Activated CD4-positive, CD25-positive, alpha-beta regulatory T cell (primary cell): ENCODE data around the gene ZIC4.

Experiments
- DNase-seq, 4 experiments: peaks; one replicate each; lab custom pipeline; 2025; lab: John Stamatoyannopoulos, UW

ZIC4 gene

GRCh38 chr3:147390589-147391569 lies 15.5 kb downstream of the ZIC4 start:
- DNase-seq = no peak

GRCh38 chr3:147389717-147390116 lies 16.6 kb downstream of the ZIC4 start:
- no peak for DNase-seq

- no peak for DNase-seq
These were observed 17.4 kb downstream of the ZIC4 start for GRCh38 chr3:147388700-147389580.

DNA sequence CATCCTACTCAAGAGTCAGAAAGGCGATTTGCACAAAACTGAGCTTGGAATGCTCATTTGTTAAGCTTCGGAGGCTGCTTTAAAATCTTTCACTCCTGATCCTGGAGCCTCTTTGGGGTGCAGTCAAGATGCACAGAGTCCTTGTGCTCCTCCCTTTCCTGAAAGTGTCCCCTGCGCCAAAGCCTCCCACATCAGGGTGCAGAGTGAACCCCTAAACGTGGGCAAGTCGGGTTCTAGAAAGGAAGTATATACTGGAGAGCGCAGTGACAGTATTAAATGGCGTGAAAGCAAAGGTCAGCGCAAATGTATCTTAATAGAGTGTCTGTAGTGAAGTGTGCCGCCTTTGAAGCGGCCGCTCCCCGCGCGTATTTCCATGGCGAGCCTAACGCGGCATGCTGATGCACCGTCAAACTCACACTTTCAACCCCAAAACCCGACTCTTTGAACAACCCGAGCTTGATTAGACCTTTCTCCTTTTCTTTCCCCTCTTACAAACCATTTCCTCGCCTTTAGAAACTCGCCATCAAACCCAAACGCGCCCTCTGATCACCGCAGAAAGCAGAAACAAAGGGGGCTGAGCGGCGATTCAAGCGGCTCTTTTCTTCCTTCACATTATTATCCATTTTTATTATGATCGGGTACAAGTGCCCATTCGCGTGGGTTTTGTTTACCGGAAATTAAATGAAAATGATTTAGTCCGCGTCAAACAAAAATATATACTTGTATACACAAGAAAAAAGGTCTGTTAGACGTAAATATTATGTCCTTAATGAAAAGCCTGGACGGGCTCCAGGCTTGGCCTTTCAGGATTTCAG lies 18.3 kb downstream of the ZIC4 start:
- DNase-seq = no peak

- no peak for DNase-seq
These were observed 19.0 kb downstream of the ZIC4 start for GRCh38 chr3:147387291-147387884.

DNA sequence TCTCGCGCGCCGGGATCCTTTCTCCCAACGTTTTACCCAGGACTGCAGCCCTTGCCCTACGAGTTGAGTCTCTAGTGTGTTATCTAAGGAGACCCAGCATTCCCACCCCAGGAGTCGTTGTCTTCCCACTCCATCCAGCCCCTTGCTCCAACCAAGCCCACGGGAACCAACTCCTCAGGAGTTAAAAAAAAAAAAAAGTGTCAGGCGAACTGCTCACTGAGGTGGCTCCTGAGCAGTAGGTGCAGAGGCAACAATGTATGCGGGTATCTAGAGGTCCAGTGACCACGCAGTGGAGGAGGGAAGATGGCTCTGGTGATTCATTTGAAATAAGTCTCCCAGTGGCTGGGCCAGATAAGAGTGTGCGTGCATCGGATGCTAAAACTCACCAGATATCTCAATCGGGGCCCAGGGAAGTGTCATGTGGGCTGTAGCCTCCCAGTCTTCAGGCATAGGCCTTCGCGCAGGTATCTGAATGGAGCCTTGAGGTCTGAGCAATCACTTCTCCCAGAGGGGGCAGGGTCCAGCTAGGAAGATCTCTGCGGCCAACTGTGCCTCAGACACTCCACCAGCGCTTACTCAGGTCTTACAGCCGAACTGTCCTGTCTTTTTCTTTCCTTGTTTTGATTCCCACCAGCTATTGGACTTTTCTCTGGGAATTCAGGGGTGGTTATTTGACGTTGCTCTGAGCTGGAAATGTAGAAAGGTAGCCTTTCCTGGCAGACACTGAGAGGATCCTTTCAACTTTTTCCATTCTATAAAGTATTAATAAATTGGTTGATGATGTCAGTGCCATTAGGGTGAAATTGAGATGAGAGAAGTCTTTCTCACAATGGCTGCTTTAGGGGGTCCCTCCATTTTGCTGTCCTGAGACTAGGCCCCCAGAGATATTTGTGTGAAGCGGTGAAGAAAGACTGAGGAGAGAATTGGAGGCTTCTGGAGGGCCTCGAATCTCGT lies 21.0 kb downstream of the ZIC4 start:
- no peak for DNase-seq

DNA sequence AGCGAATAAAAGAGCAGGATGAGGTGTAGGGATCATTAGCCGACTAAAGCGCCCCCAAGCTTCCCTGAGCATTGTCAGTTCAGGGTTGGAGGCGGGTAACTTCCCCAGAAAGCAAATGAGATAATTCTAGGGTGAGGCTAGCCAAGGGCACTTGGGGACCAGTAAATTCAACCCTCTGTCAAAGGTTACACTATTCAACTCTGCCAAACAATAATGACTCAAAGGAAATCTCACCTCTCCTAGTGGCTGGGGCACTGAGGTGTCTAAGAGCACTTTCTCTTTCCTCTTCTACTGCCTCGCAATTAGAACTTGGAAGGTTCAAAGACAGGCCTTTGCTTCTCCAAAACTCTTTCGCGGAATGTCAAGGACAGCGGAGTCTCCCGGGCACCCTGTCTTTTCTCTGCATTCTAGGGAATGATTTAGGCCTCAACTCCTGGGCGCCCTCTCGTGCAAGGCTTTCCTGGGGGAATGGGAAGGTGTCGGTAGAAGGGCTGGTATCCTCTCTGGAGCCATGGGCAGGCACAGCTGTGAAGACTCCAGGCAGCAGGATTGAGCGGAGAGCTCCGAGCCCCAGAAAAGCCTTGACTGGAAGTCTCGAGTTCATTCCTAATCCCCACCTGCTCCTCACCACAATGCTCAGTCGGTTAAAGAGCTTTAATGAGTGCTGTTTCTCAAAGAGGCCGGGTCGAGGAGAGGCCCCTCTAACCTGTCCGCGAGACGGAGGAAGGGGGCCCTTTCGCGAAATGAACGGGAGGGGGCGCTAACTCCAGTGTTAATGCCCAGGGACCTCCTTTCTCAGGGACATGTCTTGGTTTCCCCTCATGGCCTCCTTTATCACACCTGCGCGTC lies 21.9 kb downstream of the ZIC4 start:
- DNase-seq = no peak

- no peak for DNase-seq
These were observed 22.7 kb downstream of the ZIC4 start for GRCh38 chr3:147383617-147384016.

GRCh38 chr3:147381596-147381995 lies 24.7 kb downstream of the ZIC4 start:
- DNase-seq = no peak

DNA sequence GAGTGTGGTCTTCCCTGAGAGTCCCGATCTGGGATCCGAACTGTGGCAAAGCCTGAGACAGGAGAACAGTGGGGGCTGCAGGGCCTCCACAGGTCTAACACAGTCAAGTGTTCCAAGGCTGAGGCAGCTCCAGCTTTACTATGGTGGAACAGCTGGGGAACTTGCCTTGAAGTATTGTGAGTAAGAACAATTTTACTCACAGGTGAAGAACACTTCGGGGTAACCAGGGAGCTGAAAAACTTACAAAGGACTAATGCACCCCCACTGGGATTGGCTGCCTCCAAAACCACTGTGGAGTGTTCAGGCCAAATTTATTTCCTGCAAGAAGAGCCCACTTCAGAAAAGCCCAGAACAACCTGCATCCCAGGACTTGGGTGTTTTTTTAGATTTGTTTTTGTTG lies 25.4 kb downstream of the ZIC4 start:
- DNase-seq = no peak

GRCh38 chr3:147380387-147380951 lies 25.9 kb downstream of the ZIC4 start:
- DNase-seq = no peak

DNA sequence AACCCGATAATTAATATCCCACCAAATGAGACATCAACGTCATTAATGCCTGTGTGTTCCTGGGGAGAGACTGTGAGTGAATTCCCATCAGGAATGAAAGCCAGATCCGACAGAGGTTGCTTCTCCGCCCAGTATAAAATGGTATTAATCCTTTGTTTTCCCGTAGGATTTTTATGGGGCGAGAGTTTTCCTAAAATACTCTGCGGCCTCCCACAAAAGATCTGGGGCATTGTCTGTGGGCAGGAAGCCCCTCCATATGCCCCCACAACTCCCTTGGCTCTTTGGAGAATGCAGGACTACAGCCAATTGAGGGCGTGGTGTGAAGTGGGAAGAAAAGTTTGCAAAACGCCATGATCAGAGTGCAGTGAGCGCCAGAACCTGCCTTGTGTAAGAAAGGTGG lies 26.7 kb downstream of the ZIC4 start:
- DNase-seq = no peak

DNA sequence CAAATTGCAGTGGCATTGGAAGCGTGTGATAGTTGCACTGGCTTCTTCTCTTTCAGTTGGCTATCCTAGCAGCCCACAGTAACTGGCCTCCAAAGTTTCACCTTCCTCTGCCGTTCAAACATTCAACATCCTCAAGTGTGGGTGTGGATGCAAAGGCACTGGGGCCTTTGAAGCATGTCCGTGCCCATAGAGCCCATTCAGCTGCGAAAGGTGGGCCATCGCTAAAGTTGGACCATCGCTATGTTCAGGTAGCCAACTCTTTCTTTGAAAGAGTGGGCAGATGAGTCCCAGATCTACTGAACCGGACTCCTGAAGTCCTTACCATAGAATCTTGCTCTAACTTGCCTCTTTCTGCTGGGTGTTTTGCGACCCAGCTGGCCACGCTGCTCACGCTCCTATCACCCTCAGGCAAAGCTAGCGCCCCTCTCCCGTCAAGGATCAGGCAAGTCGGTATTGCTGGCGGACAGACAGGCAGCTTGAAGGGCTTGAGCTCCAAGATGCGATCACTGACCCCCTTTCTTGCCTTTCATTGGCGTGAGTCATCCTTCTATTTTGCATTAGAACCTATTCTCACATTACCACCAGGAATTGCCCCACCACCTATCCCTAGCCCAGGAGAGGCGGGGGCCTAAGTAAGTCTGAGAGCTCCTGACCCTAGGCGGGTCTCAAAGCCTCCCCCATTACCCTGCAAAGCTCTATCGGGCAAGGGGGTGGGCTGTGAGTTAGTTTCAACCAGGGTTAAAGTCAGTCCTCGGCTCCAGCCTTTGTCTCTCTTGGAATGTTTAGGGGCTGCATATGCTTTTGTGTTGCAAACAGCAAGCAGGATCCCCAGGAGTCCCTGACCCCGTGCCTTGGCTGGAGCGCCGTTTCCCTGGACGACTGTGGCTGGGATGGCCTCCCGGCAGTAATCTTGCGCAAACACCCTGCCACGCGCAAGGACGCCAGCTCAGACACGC lies 28.7 kb downstream of the ZIC4 start:
- DNase-seq = no peak

- no peak for DNase-seq
These were observed 33.0 kb downstream of the ZIC4 start for GRCh38 chr3:147373301-147373700.

DNA sequence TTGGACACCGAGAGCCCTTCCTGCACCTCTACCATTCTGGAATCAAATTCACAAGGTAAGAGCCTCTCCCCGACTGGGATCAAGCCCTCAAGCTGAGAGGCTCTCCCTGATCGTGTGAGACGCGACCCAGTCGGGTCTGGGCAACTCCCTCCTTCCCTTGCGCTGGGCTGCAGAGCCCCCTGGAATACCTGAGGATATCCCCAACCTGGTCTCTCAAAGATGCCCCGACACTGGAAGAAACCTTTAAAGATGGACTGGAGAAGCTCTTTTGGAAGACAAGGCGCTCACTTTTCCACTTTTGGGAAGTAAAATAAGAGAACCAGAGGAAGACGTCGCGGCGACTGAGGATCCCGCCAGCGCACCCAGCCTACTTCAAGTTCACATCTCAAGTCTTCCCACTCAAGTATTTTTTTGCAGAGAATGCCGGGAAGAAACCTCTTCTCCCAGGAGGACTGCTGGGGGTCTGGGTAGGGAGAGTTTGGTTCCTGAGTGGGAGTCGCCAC lies 33.8 kb downstream of the ZIC4 start:
- DNase-seq = no peak

DNA sequence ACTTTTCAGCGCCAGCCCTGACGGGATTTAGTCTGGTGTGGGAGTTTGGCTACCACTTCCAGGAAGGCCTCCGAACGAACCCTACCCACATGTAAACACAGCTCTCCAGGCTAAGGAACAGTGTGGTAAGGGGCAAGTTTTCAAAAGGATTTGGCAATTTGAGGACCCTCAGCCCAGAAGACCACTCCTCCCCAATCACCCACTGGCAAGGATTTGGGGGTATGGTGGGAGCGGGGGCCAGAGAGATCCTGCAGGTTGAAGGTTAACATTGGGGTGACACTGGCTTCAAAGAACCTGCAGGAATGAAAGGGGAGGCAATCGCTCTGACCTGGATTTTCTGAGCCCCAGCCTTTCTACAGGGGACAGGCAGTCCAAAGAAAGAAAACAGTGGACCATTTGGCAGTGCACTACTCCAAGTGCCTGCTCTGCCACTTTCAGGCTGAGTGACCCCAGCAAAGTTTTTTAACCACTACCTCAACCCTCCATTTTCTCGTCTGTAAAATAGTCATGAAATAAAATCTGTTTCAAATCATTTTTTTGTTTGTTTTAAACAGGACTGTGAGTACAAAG lies 34.5 kb downstream of the ZIC4 start:
- no peak for DNase-seq

DNA sequence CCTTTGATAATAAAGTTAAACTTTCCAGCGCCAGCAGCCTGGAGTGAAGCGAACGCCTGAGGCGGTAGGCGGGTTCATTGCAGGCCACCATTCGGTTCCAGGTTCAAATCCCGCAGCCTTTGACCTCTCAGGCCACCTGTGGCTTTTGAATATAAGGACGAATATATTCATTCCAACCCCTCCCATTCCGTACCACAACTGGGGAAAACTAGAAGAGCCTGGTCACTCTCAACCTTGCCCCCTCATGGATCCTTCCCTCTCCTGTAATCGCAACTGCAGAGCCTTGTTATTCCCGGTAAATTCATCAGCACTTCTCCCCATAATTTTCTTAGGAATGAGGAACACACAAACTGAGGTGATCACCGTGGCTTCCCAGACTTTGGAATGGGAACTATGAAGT lies 35.2 kb downstream of the ZIC4 start:
- no peak for DNase-seq
